MM.1S (cell line): ENCODE measurements around the gene MCEMP1.

Experiments
- CTCF ChIP-seq: fragments of 300-600 bp; sonication (generic); IDR thresholded peaks from 2 replicates; pipeline ENCODE4 v1.5.1; 2016; ENCODE audit warnings: antibody characterized with exemption, low read length, mixed read lengths
- EZH2 ChIP-seq: fragments of 300-600 bp; sonication (generic); optimal IDR thresholded peaks from 2 replicates; pipeline ENCODE3; 2017; ENCODE audit warnings: low read depth, mild to moderate bottlenecking, antibody characterized with exemption, low read length, mixed read lengths

GRCh38 chr19:7645656-7646425 lies 31.0 kb upstream of the MCEMP1 start:
- TF ChIP-seq CTCF (no peak), EZH2 (no peak)
